ENCODE data around the gene RBM15. TPM values are rescaled to one million over a fixed set of nuclear protein-coding genes. Genes with fewer than 3 reads are reported as not detected.

The RBM15 gene
- total and polyA plus RNA-seq, 2 of the 4 experiments (the other 2 are of a cell fraction) = 6.3 to 31.7 TPM

DNA sequence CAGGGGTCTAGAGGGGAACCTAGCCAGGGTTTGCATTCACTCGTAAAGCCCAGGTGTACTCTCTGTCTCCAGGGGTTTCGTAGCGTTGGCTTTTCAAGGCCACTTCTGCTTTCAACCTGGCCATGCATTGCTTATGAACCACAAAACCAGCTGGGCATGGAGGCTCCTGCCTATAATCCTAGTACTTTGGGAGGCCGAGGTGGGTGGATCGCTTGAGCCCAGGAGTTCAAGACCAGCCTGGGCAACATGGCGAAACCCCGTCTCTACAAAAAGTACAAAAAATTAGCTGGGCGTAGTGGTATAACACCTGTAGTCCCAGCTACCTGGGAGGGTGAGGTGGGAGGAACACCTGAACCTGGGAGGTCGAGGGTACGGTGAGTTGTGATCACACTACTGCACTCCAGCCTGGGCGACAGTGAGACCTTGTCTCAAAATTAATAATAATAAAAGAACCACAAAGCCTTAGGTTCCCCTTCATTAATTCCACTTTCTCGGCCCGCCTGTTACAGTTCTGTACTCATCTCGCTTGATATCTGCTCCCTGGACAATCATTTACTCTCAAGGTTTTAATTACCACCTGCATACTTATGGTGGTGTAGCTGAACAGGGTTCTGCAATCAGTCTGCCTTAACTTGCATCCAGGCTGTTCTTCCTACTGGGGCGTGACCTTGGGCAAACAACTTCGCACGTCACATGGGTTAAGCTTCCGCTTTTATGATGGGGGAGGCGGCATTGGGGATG lies 45.6 kb downstream of the RBM15 start (continued):
- TF ChIP-seq CEBPB (IDR thresholded peaks at IDR 0.05; ENCODE audit: low read depth, low read length) = no peak

DNA sequence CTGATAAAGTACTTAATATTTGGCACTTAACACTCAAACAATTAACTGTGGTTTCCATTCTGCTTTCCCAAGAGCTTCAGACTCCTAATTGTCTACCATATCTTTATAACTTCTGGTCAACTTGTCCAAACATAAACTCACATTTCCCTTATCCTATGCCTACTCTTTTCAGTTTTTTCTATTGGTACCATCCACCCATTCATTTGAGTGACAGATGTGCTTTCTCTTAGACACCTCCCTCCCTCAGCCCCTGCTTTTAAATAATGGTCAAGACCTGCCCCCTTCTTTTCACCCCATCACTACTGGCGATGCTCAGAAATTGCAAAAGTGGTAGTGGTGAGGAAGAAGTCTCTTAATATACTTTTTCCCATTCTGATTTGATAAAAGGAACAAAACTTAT lies 46.2 kb downstream of the RBM15 start:
- dilution Hi-C loops (cut with HindIII; ENCODE audit: low sequenced_read_pairs, unreplicated experiment) = no loop called here
- Histone ChIP-seq H3K4me1 (ENCODE audit: control insufficient read depth, insufficient read depth, low read length) (peaks cover 19% of the 10 kb centered on the region), H2BK15ac (ENCODE audit: low read depth, low read length) (no peak overlapping the region; the same call in 2 of the 3 replicates), H3K56ac (ENCODE audit: extremely low read depth, insufficient read depth, low read length) (no peak overlapping the region), H3K4ac (ENCODE audit: low read depth, low read length) (no peak overlapping the region), H3K27me3 (ENCODE audit: control insufficient read depth, insufficient read depth, low read length) (no peaks in the 10 kb centered on the region), H3K18ac (ENCODE audit: low read depth, low read length) (peak overlapping the region; percentile 86; the same call in 1 of the 2 replicates), H3K9ac (ENCODE audit: low read depth, low read length) (no peak overlapping the region), H4K5ac (ENCODE audit: low read depth, low read length) (peak overlapping the region; percentile 71; the same call in 1 of the 2 replicates), H4K8ac (ENCODE audit: low read depth in 2 of 2, low read length in 2 of 2) (no peak overlapping the region; a peak in 1 of 4 replicates), H2AK5ac (ENCODE audit: low read depth, low read length) (no peak overlapping the region), H3K9me3 (ENCODE audit: control insufficient read depth, insufficient read depth, low read length) (no peaks in the 10 kb centered on the region), H2AK9ac (replicated peaks; ENCODE audit: low read depth, low read length, poor library complexity) (no peak overlapping the region), H3K9me1 (ENCODE audit: insufficient read depth, low read length) (peaks cover 6% of the 10 kb centered on the region; the same call in 1 of the 2 replicates), H2BK5ac (ENCODE audit: low read depth, low read length, poor library complexity, severe bottlenecking) (peak overlapping the region; percentile 90), H3K4me2 (ENCODE audit: low read depth, low read length) (peak overlapping the region; percentile 12; the same call in 1 of the 2 replicates), H3K14ac (replicated peaks; ENCODE audit: low read depth, low read length) (no peak overlapping the region), H3K23ac (ENCODE audit: low read depth, low read length) (no peak overlapping the region), H4K20me1 (ENCODE audit: insufficient read depth, low read length) (no peaks in the 10 kb centered on the region), H3K4me3 (ENCODE audit: insufficient read depth, low read depth, low read length) (no peak overlapping the region), H3K36me3 (ENCODE audit: control insufficient read depth, insufficient read depth, low read length) (peaks cover 3% of the 10 kb centered on the region; the same call in 1 of the 2 replicates), H4K91ac (ENCODE audit: insufficient read depth, low read depth, low read length) (peak overlapping the region; percentile 34; the same call in 1 of the 2 replicates), H3K27ac (ENCODE audit: insufficient read depth, low read length) (no peak overlapping the region), H2BK120ac (ENCODE audit: low read depth, low read length) (no peak overlapping the region; the same call in 1 of the 2 replicates), H2BK20ac (ENCODE audit: low read depth, low read length) (no peak overlapping the region; the same call in 1 of the 2 replicates), H2AFZ (replicated peaks; ENCODE audit: low read length, poor library complexity) (no peak overlapping the region), H3K79me1 (ENCODE audit: low read depth in 1 of 2, low read length in 2 of 2) (peaks cover 0 to 27% of the 10 kb centered on the region in 2 experiments; a peak in 3 of 4 replicates)
- no peak for ATAC-seq (ENCODE audit: low read depth)
- no TSS peak for BruUV-seq (replicated peaks)
- no CpG with 5 or more reads among the region's 1 CpG for WGBS, 2 experiments (ENCODE audit: extremely low coverage in 2 of 2, insufficient read length in 1 of 2)
- intact Hi-C loops (cut with micrococcal nuclease) = no loop called here
- CTCF ChIA-PET = no interaction called here
- POLR2A ChIA-PET (ENCODE audit: unreplicated experiment) = no interaction called here
- in situ Hi-C loops (cut with MboI; ENCODE audit: low sequenced_read_pairs) = no loop called here
- no peak for DNase-seq
- no peak for TF ChIP-seq CHD1 (IDR thresholded peaks at IDR 0.05; ENCODE audit: low read depth, low read length)
- no peak for TF ChIP-seq CEBPB (IDR thresholded peaks at IDR 0.05; ENCODE audit: low read depth, low read length)
- no peak for TF ChIP-seq RFX5 (IDR thresholded peaks at IDR 0.05; ENCODE audit: low read depth, low read length)
- TF ChIP-seq POLR2A (IDR thresholded peaks at IDR 0.05; ENCODE audit: low read depth, low read length) = no peak
- TF ChIP-seq NFE2L2 (IDR thresholded peaks at IDR 0.05; ENCODE audit: low read depth, low read length) = no peak
- TF ChIP-seq, protein P1, sequence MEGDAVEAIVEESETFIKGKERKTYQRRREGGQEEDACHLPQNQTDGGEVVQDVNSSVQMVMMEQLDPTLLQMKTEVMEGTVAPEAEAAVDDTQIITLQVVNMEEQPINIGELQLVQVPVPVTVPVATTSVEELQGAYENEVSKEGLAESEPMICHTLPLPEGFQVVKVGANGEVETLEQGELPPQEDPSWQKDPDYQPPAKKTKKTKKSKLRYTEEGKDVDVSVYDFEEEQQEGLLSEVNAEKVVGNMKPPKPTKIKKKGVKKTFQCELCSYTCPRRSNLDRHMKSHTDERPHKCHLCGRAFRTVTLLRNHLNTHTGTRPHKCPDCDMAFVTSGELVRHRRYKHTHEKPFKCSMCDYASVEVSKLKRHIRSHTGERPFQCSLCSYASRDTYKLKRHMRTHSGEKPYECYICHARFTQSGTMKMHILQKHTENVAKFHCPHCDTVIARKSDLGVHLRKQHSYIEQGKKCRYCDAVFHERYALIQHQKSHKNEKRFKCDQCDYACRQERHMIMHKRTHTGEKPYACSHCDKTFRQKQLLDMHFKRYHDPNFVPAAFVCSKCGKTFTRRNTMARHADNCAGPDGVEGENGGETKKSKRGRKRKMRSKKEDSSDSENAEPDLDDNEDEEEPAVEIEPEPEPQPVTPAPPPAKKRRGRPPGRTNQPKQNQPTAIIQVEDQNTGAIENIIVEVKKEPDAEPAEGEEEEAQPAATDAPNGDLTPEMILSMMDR (conservative IDR thresholded peaks at IDR 0.05; ENCODE audit: low read depth, low read length) = no peak
- TF ChIP-seq, protein P2, sequence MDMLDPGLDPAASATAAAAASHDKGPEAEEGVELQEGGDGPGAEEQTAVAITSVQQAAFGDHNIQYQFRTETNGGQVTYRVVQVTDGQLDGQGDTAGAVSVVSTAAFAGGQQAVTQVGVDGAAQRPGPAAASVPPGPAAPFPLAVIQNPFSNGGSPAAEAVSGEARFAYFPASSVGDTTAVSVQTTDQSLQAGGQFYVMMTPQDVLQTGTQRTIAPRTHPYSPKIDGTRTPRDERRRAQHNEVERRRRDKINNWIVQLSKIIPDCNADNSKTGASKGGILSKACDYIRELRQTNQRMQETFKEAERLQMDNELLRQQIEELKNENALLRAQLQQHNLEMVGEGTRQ (IDR thresholded peaks at IDR 0.05; ENCODE audit: low read depth, low read length) = no peak
- TF ChIP-seq BHLHE40 (IDR thresholded peaks at IDR 0.05; ENCODE audit: low read depth, low read length) = no peak
- no peak for TF ChIP-seq RAD21 (IDR thresholded peaks at IDR 0.05; ENCODE audit: low read length)
- TF ChIP-seq RCOR1 (IDR thresholded peaks at IDR 0.05; ENCODE audit: insufficient replicate concordance, low read length) = no peak
- no peak for TF ChIP-seq MAZ (IDR thresholded peaks at IDR 0.05; ENCODE audit: borderline replicate concordance, low read depth, low read length)
- no peak for TF ChIP-seq SMC3 (IDR thresholded peaks at IDR 0.05; ENCODE audit: low read depth, low read length)

Measured in IMR-90 (cell line).